Measurements from ENCODE around the gene BTN2A1.
"Not testable (repeated sequence)": the region's sequence is repeated elsewhere in the genome, so short reads cannot be mapped to it uniquely, and the experiment has no call there.

Gene BTN2A1

GRCh38 chr6:26457806-26458688 is at the start of gene BTN2A1:
TSS of gene BTN2A1 (plus strand) at chr6:26457955. CDS start at chr6:26458637, 682 bp downstream.
- DNase-seq (ENCODE audit: low spot score), result peak; percentile 94

- DNase-seq (ENCODE audit: low spot score), result no peak
Measured at GRCh38 chr6:26408828-26409730, 48.7 kb upstream of the BTN2A1 start.

- DNase-seq (ENCODE audit: low spot score), result peak; percentile 12
Measured at GRCh38 chr6:26411751-26412150, 46.0 kb upstream of the BTN2A1 start.

- no peak for DNase-seq (ENCODE audit: low spot score)
Measured at GRCh38 chr6:26412228-26412627, 45.5 kb upstream of the BTN2A1 start.

GRCh38 chr6:26412954-26413353 is 44.8 kb upstream of the BTN2A1 start:
- DNase-seq (ENCODE audit: low spot score), result no peak

- DNase-seq (ENCODE audit: low spot score), result no peak
Measured at GRCh38 chr6:26414281-26414680, 43.5 kb upstream of the BTN2A1 start.

GRCh38 chr6:26415036-26415614 is 42.6 kb upstream of the BTN2A1 start:
- DNase-seq (ENCODE audit: low spot score), result no peak

GRCh38 chr6:26415791-26416190 is 42.0 kb upstream of the BTN2A1 start:
- no peak for DNase-seq (ENCODE audit: low spot score)

GRCh38 chr6:26416288-26416687 is 41.5 kb upstream of the BTN2A1 start:
- no peak for DNase-seq (ENCODE audit: low spot score)

GRCh38 chr6:26418077-26418476 is 39.7 kb upstream of the BTN2A1 start:
- not testable (repeated sequence) for DNase-seq (ENCODE audit: low spot score)

GRCh38 chr6:26418795-26419194 is 39.0 kb upstream of the BTN2A1 start:
- not testable (repeated sequence) for DNase-seq (ENCODE audit: low spot score)

- DNase-seq (ENCODE audit: low spot score), result peak; percentile 19
Measured at GRCh38 chr6:26420688-26421171, 37.0 kb upstream of the BTN2A1 start.

GRCh38 chr6:26421259-26422144 is 36.3 kb upstream of the BTN2A1 start:
- DNase-seq (ENCODE audit: low spot score), result peak; percentile 93

GRCh38 chr6:26422329-26422728 is 35.4 kb upstream of the BTN2A1 start:
- no peak for DNase-seq (ENCODE audit: low spot score)

GRCh38 chr6:26426691-26427450 is 30.9 kb upstream of the BTN2A1 start:
- DNase-seq (ENCODE audit: low spot score), result no peak

GRCh38 chr6:26427451-26427809 is 30.3 kb upstream of the BTN2A1 start:
- no peak for DNase-seq (ENCODE audit: low spot score)

GRCh38 chr6:26428206-26428605 is 29.5 kb upstream of the BTN2A1 start:
- no peak for DNase-seq (ENCODE audit: low spot score)

- no peak for DNase-seq (ENCODE audit: low spot score)
Measured at GRCh38 chr6:26430787-26431186, 27.0 kb upstream of the BTN2A1 start.

- DNase-seq (ENCODE audit: low spot score), result peak; percentile 58
Measured at GRCh38 chr6:26431258-26432172, 26.2 kb upstream of the BTN2A1 start.
